Right lobe of liver (tissue), 6 donors: ENCODE results near the gene TMEM218. TPM values are rescaled to one million over a fixed set of nuclear protein-coding genes. Genes with fewer than 3 reads are reported as not detected.

Source experiments
- ATAC-seq, 4 donors: fragments of 200-7000 bp; cut with Tn5 transposase; one replicate each; pipeline ENCODE4 v1.9.1; 2020; ENCODE audit warnings: mild to moderate bottlenecking in 4 of 4, moderate library complexity in 4 of 4
- DNase-seq, 3 donors: peaks; one replicate each; pipeline ENCODE4 v3.0.0-alpha.2; 2020
- H3K27ac ChIP-seq, 3 donors: fragments of 200-600 bp; one replicate each; pipeline ENCODE4 v1.8.0; 2022
- H3K27me3 ChIP-seq, 2 donors: fragments of 200-600 bp; one replicate each; pipeline ENCODE4 v1.8.0; 2022
- H3K36me3 ChIP-seq, 4 donors: fragments of 200-600 bp; sonication (generic) in 1 of 4; one replicate each; pipeline versions ENCODE4 v1.5.1 to v1.8.0; 2017 to 2022; ENCODE audit warnings: control low read depth in 1 of 4
- H3K4me1 ChIP-seq, 4 donors: fragments of 200-600 bp; sonication (generic) in 1 of 4; one replicate each; pipeline versions ENCODE4 v1.5.1 to v1.8.0; 2017 to 2022; ENCODE audit warnings: control low read depth in 1 of 4
- H3K4me3 ChIP-seq, 3 donors: fragments of 200-600 bp; one replicate each; pipeline ENCODE4 v1.8.0; 2022
- H3K9me3 ChIP-seq, 4 donors: fragments of 200-600 bp; sonication (generic) in 1 of 4; one replicate each; pipeline versions ENCODE4 v1.5.1 to v1.8.0; 2017 to 2022; ENCODE audit warnings: control low read depth in 1 of 4
- CTCF ChIP-seq, 4 donors: fragments of 200-600 bp in 3 of 4; fragments of 450-650 bp in 1 of 4; IDR thresholded peaks; one replicate each; pipeline versions ENCODE4 v1.5.1 to v1.8.0; 2016 to 2022; ENCODE audit warnings: antibody characterized with exemption in 4 of 4, mild to moderate bottlenecking in 2 of 4
- POLR2A ChIP-seq: fragments of 450-650 bp; IDR thresholded peaks from one replicate; pipeline ENCODE4 v1.6.1; 2017; ENCODE audit warnings: antibody characterized with exemption, mild to moderate bottlenecking
- WGBS: methylation state at CpG from one replicate; pipeline ENCODE4 v1.1.6; 2018; ENCODE audit warnings: low coverage, low lambda C conversion rate; ENCODE audit not compliant: insufficient coverage; ENCODE audit errors: missing lambda C conversion rate; 5-methylcytosine and 5-hydroxymethylcytosine counted together
- intact Hi-C, 2 donors: fragments of 100-400 bp; cut with DNase I; formaldehyde crosslinking; loops; one replicate each; pipeline versions ENCODE4 v1.11.2 to v1.14.1; 2022
- total RNA-seq, 6 experiments: library from RNA; depleted of rRNA in 2 of 6; stranded (reverse); fragments of >200 nt in 2 of 6; fragmentation: NEBNext Ultra II Directional in 3 of 6; extraction: Animal tissue kit (Norgen Biotek cat#: 25700) in 3 of 6; gene quantifications; one replicate each; pipeline versions ENCODE4 v1.1.0 to v1.2.4, GENCODE V29; 2016 to 2023
- donor health status: DM: no; HTN: yes; CAD: no.
- donor health status: DM: no; HTN: no; CAD: no.
- donor health status: DM: no; HTN: no; CAD: no.
- donor health status: DM: no; HTN: yes; CAD: no.
- donor health status: DM: no; HTN: yes; CAD: no.

TMEM218 gene
- total RNA-seq, 6 experiments from 2014 or later: 7.4 to 13.5 (median 10.5) TPM

GRCh38 chr11:125085301-125086081 is 25.9 kb downstream of the TMEM218 start:
- no peak overlapping the region for H3K4me3 ChIP-seq
- H3K4me1 ChIP-seq: no peaks in the 10 kb centered on the region
- ATAC-seq (no peak), DNase-seq (no peak)
- WGBS: 70% methylated on average over 5 of the region's 20 CpGs
- no peaks in the 10 kb centered on the region for H3K36me3 ChIP-seq
- intact Hi-C loops: loop anchor here in 1 of 2 donors (10.0 kb wide), 2 partner anchors 59 to 319 kb away; no protein-coding TSS in a partner anchor
- H3K27ac ChIP-seq: no peak overlapping the region
- no peaks in the 10 kb centered on the region for H3K9me3 ChIP-seq
- TF ChIP-seq CTCF (IDR thresholded peaks at IDR 0.05): no peak
- no peak for TF ChIP-seq POLR2A
- H3K27me3 ChIP-seq: no peaks in the 10 kb centered on the region

GRCh38 chr11:125084761-125085231 is 26.6 kb downstream of the TMEM218 start:
- Histone ChIP-seq H3K9me3 (no peaks in the 10 kb centered on the region), H3K4me3 (no peak overlapping the region), H3K4me1 (no peaks in the 10 kb centered on the region), H3K36me3 (no peaks in the 10 kb centered on the region), H3K27me3 (no peaks in the 10 kb centered on the region), H3K27ac (no peak overlapping the region)
- intact Hi-C loops: loop anchor here in 1 of 2 donors (10.0 kb wide), 2 partner anchors 60 to 320 kb away; no protein-coding TSS in a partner anchor
- TF ChIP-seq POLR2A (no peak), CTCF (IDR thresholded peaks at IDR 0.05) (no peak)
- ATAC-seq (no peak), DNase-seq (no peak)
- WGBS: 92% methylated on average over 2 of the region's 8 CpGs

GRCh38 chr11:125084057-125084416 is 27.4 kb downstream of the TMEM218 start:
- Histone ChIP-seq H3K27me3 (no peaks in the 10 kb centered on the region), H3K4me1 (no peaks in the 10 kb centered on the region), H3K9me3 (no peaks in the 10 kb centered on the region), H3K4me3 (no peak overlapping the region), H3K27ac (no peak overlapping the region), H3K36me3 (no peaks in the 10 kb centered on the region)
- intact Hi-C loops: loop anchor here in 1 of 2 donors (10.0 kb wide), 2 partner anchors 61 to 321 kb away; no protein-coding TSS in a partner anchor
- DNase-seq: no peak
- no peak for TF ChIP-seq POLR2A
- no peak for TF ChIP-seq CTCF (IDR thresholded peaks at IDR 0.05)
- no CpG with 5 or more reads among the region's 11 CpGs for WGBS
- no peak for ATAC-seq

GRCh38 chr11:125083312-125084056 is 27.9 kb downstream of the TMEM218 start:
- Histone ChIP-seq H3K9me3 (no peaks in the 10 kb centered on the region), H3K4me3 (no peak overlapping the region), H3K36me3 (no peaks in the 10 kb centered on the region), H3K27me3 (no peaks in the 10 kb centered on the region), H3K27ac (no peak overlapping the region), H3K4me1 (no peaks in the 10 kb centered on the region)
- TF ChIP-seq CTCF (IDR thresholded peaks at IDR 0.05) (no peak), POLR2A (no peak)
- ATAC-seq (no peak), DNase-seq (no peak)
- 89% methylated on average over 2 of the region's 11 CpGs for WGBS
- intact Hi-C loops: loop anchor here in 1 of 2 donors (10.0 kb wide), 2 partner anchors 61 to 321 kb away; no protein-coding TSS in a partner anchor
